Panc1 (cell line): ENCODE measurements around the gene MPRIP.

Source experiments
- CTCF ChIP-seq: fragments of 450-650 bp; IDR thresholded peaks from 2 replicates; pipeline ENCODE4 v1.5.1; 2017; ENCODE audit warnings: mild to moderate bottlenecking
- POLR2AphosphoS5 ChIP-seq: IDR thresholded peaks from 2 replicates; pipeline ENCODE4 v1.6.1; 2012; ENCODE audit warnings: mild to moderate bottlenecking, low read depth, low read length, moderate library complexity
- SIN3A ChIP-seq: IDR thresholded peaks from 2 replicates; pipeline ENCODE4 v1.6.1; 2012; ENCODE audit warnings: low read depth, mild to moderate bottlenecking, low read length, moderate library complexity, borderline replicate concordance; ENCODE audit not compliant: insufficient read depth
- TF ChIP-seq, protein P1 (sequence below), 2 experiments: IDR thresholded peaks; 2 replicates each; pipeline ENCODE4 v1.6.1; 2011 to 2012; ENCODE audit warnings: low read depth in 2 of 2, control low read depth in 1 of 2, low read length in 1 of 2, mild to moderate bottlenecking in 1 of 2, moderate library complexity in 1 of 2; ENCODE audit not compliant: insufficient read depth in 1 of 2

GRCh38 chr17:17109907-17110306 is 67.7 kb downstream of the MPRIP start:
- TF ChIP-seq, protein P1, sequence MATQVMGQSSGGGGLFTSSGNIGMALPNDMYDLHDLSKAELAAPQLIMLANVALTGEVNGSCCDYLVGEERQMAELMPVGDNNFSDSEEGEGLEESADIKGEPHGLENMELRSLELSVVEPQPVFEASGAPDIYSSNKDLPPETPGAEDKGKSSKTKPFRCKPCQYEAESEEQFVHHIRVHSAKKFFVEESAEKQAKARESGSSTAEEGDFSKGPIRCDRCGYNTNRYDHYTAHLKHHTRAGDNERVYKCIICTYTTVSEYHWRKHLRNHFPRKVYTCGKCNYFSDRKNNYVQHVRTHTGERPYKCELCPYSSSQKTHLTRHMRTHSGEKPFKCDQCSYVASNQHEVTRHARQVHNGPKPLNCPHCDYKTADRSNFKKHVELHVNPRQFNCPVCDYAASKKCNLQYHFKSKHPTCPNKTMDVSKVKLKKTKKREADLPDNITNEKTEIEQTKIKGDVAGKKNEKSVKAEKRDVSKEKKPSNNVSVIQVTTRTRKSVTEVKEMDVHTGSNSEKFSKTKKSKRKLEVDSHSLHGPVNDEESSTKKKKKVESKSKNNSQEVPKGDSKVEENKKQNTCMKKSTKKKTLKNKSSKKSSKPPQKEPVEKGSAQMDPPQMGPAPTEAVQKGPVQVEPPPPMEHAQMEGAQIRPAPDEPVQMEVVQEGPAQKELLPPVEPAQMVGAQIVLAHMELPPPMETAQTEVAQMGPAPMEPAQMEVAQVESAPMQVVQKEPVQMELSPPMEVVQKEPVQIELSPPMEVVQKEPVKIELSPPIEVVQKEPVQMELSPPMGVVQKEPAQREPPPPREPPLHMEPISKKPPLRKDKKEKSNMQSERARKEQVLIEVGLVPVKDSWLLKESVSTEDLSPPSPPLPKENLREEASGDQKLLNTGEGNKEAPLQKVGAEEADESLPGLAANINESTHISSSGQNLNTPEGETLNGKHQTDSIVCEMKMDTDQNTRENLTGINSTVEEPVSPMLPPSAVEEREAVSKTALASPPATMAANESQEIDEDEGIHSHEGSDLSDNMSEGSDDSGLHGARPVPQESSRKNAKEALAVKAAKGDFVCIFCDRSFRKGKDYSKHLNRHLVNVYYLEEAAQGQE (IDR thresholded peaks at IDR 0.05; ENCODE audit: insufficient read depth in 1 of 2, low read depth in 2 of 2, low read length in 1 of 2), result no peak
- no peak for TF ChIP-seq CTCF
- TF ChIP-seq POLR2AphosphoS5, result no peak
- no peak for TF ChIP-seq SIN3A
